HAP-1 (cell line): ENCODE results near the gene PDE4B.

Source experiments
- DNase-seq, 2 experiments: peaks; one replicate each; pipeline ENCODE4 v3.0.0-alpha.2; 2016 to 2020; ENCODE audit warnings: low spot score in 2 of 2
- H3K27me3 ChIP-seq: fragments of 250-450 bp; sonication (Bioruptor Pico); 2 replicates; pipeline ENCODE4 v1.5.1; 2020; ENCODE audit warnings: low read depth, mild to moderate bottlenecking, moderate library complexity
- H3K36me3 ChIP-seq: fragments of 250-450 bp; sonication (Bioruptor Pico); replicated peaks from 2 replicates; pipeline ENCODE4 v1.5.1; 2020; ENCODE audit warnings: mild to moderate bottlenecking
- H3K4me1 ChIP-seq: fragments of 250-450 bp; sonication (Bioruptor Pico); 2 replicates; pipeline ENCODE4 v1.5.1; 2020; ENCODE audit warnings: mild to moderate bottlenecking
- H3K4me3 ChIP-seq: fragments of 250-450 bp; sonication (Bioruptor Pico); 2 replicates; pipeline ENCODE4 v1.5.1; 2020; ENCODE audit warnings: mild to moderate bottlenecking, moderate library complexity
- H3K9me3 ChIP-seq: fragments of 250-450 bp; sonication (Bioruptor Pico); 2 replicates; pipeline ENCODE4 v1.5.1; 2020; ENCODE audit warnings: mild to moderate bottlenecking, moderate library complexity
- in situ Hi-C: fragments of 300-500 bp; cut with MboI; formaldehyde crosslinking; loops from 3 replicates; pipeline ENCODE4 v1.14.3; 2020; ENCODE audit warnings: low sequenced_read_pairs, inconsistent platforms, mixed read lengths

The PDE4B gene

DNA sequence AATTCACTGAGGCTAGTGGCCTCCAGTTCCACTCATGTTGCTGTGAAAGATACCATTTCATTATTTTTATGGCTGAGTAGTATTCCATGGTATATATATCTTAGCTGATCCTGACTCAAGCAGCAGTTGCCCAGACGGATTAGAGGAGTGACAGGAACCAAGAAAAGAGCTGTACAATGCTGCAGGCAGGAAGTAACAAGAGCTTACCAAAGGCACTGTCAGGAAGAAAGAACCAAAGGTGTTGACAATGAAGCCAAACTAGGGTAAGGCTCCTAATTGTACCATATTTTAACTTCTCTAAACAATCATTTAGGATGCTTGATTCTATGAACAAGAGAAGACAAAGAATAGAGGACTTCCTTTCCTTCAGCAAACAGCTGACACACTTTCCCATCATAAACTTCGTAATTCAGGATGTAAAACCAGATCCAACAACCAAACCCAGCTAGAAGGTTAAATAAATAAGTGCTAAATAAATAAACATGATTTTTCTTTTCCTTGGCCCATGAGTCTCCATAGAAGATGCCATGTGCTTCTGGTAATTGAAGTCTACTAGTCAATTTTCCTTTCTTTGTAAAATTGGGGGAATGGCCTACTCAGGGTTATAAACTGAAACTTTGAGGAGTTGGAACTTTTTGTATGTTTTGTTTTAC lies 493.0 kb downstream of the PDE4B start:
- no peak for DNase-seq
- Histone ChIP-seq H3K4me1 (peaks cover 8% of the 10 kb centered on the region; the same call in 1 of the 2 replicates), H3K36me3 (no peaks in the 10 kb centered on the region), H3K27me3 (no peaks in the 10 kb centered on the region), H3K9me3 (no peaks in the 10 kb centered on the region), H3K4me3 (no peak overlapping the region)
- in situ Hi-C loops = no loop called here

GRCh38 chr1:66286307-66286706 lies 493.6 kb downstream of the PDE4B start:
- no peaks in the 10 kb centered on the region for H3K36me3 ChIP-seq
- no peak overlapping the region for H3K4me3 ChIP-seq
- H3K27me3 ChIP-seq = no peaks in the 10 kb centered on the region
- peaks cover 8% of the 10 kb centered on the region; the same call in 1 of the 2 replicates for H3K4me1 ChIP-seq
- H3K9me3 ChIP-seq = no peaks in the 10 kb centered on the region
- in situ Hi-C loops = no loop called here
- no peak for DNase-seq

- in situ Hi-C loops = no loop called here
- H3K27me3 ChIP-seq = no peaks in the 10 kb centered on the region
- DNase-seq = no peak
- no peaks in the 10 kb centered on the region; the same call in 1 of the 2 replicates for H3K4me1 ChIP-seq
- H3K9me3 ChIP-seq = no peaks in the 10 kb centered on the region
- no peaks in the 10 kb centered on the region for H3K36me3 ChIP-seq
- H3K4me3 ChIP-seq = no peak overlapping the region
These were observed 495.4 kb downstream of the PDE4B start for GRCh38 chr1:66288048-66288447.

DNA sequence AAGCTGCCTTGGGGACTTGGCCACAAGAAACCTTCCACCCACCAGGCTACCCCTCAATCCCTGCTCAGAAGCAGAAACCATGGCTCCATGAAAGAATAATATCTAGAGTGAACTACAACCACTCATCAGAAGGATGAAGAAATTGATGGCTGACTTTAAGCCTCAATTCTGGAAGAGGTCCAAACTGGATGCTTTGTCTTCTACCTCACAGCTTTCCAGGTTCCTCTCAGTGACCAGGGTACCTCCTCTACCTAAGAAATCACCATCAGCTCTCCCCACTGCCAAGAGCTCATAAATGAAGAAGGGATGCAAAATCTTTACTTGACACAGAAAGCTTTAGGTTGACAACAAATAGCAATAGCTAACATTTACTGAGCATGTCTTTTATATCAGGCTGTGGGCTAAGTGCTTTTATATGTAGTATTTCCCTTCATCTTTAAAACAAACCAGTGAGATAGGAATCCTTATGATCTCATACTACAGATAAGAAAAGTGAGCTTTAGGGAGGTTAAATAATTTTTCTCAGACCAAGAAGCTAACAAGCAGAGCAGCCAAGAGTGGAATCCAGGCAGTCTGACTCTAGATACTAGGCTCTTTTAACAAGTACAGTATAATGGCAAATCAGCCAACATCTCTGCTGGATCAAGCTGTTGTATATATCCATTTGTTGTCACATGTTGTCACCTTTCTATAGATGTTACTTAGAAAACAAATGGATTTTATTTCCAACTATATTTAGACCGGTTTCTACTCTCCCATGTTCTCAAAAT lies 498.3 kb downstream of the PDE4B start:
- no peaks in the 10 kb centered on the region; the same call in 1 of the 2 replicates for H3K4me1 ChIP-seq
- no peaks in the 10 kb centered on the region for H3K36me3 ChIP-seq
- DNase-seq = no peak
- no peaks in the 10 kb centered on the region for H3K27me3 ChIP-seq
- no peaks in the 10 kb centered on the region for H3K9me3 ChIP-seq
- H3K4me3 ChIP-seq = no peak overlapping the region
- in situ Hi-C loops = no loop called here

GRCh38 chr1:66291531-66291864 lies 498.8 kb downstream of the PDE4B start:
- no peak for DNase-seq
- Histone ChIP-seq H3K9me3 (no peaks in the 10 kb centered on the region), H3K4me1 (no peaks in the 10 kb centered on the region; the same call in 1 of the 2 replicates), H3K36me3 (no peaks in the 10 kb centered on the region), H3K4me3 (no peak overlapping the region), H3K27me3 (no peaks in the 10 kb centered on the region)
- in situ Hi-C loops = no loop called here

- no peaks in the 10 kb centered on the region for H3K9me3 ChIP-seq
- DNase-seq = no peak
- no peaks in the 10 kb centered on the region for H3K4me1 ChIP-seq
- H3K4me3 ChIP-seq = no peak overlapping the region
- H3K27me3 ChIP-seq = no peaks in the 10 kb centered on the region
- H3K36me3 ChIP-seq = no peaks in the 10 kb centered on the region
- in situ Hi-C loops = no loop called here
These were observed 499.6 kb downstream of the PDE4B start for GRCh38 chr1:66292305-66292704.

DNA sequence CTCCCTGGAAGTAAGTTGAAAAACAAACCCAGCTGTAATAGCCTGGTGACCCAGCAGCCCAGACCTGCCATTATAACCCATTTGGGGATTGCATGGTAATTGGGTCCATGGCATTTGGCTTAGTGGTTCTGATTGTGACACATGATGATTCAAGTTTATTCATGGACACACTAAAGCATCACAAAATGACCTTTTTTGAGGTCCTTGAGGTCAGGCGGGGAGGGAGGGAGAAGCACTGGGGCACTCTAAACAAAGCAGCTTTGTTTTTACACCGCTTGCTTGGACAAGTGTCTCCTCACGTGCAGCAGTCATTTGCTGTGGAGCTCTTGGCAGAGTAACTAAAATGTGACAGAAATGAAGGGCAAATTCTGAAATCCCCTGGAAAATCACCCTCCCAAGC lies 500.2 kb downstream of the PDE4B start:
- Histone ChIP-seq H3K27me3 (no peaks in the 10 kb centered on the region), H3K9me3 (no peaks in the 10 kb centered on the region), H3K4me1 (no peaks in the 10 kb centered on the region), H3K36me3 (no peaks in the 10 kb centered on the region), H3K4me3 (no peak overlapping the region)
- in situ Hi-C loops = no loop called here
- DNase-seq = no peak

GRCh38 chr1:66294707-66295370 lies 502.1 kb downstream of the PDE4B start:
- in situ Hi-C loops = no loop called here
- H3K36me3 ChIP-seq = no peaks in the 10 kb centered on the region
- H3K9me3 ChIP-seq = no peaks in the 10 kb centered on the region
- H3K4me3 ChIP-seq = no peak overlapping the region
- DNase-seq = no peak
- H3K4me1 ChIP-seq = no peaks in the 10 kb centered on the region
- H3K27me3 ChIP-seq = no peaks in the 10 kb centered on the region

- Histone ChIP-seq H3K4me3 (no peak overlapping the region), H3K9me3 (no peaks in the 10 kb centered on the region), H3K36me3 (no peaks in the 10 kb centered on the region), H3K4me1 (no peaks in the 10 kb centered on the region), H3K27me3 (no peaks in the 10 kb centered on the region)
- no peak for DNase-seq
- in situ Hi-C loops = no loop called here
These were observed 503.1 kb downstream of the PDE4B start for GRCh38 chr1:66295803-66296202.

DNA sequence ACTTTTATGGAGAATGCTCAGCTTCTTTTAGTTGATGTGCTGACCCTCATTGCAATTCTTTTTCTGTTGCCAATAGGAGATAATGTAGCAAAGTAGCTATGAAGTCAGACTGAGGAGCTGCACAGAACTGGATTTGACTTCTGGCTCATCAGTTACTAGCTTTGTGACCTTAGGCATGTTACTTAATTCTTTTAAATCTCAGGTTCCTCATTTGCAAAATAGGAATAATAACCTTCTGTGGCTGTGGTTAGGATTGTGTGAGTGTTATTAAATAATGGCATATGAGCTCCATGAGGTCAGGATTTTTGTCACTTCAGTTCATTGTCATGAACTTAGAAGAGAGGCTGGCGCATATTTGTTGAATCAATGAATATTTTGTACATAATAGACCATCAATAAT lies 503.7 kb downstream of the PDE4B start:
- DNase-seq = no peak
- in situ Hi-C loops = no loop called here

GRCh38 chr1:66296951-66297350 lies 504.3 kb downstream of the PDE4B start:
- DNase-seq = no peak
- in situ Hi-C loops = no loop called here

More for the DNA sequence above, 503.7 kb downstream of the PDE4B start:
- no peaks in the 10 kb centered on the region for H3K4me1 ChIP-seq
- no peaks in the 10 kb centered on the region for H3K27me3 ChIP-seq
- H3K9me3 ChIP-seq = no peaks in the 10 kb centered on the region
- H3K36me3 ChIP-seq = no peaks in the 10 kb centered on the region
- H3K4me3 ChIP-seq = no peak overlapping the region

GRCh38 chr1:66298464-66298863 lies 505.8 kb downstream of the PDE4B start:
- no peaks in the 10 kb centered on the region for H3K27me3 ChIP-seq
- no peak for DNase-seq
- no peak overlapping the region for H3K4me3 ChIP-seq
- in situ Hi-C loops = no loop called here
- H3K36me3 ChIP-seq = no peaks in the 10 kb centered on the region
- H3K9me3 ChIP-seq = no peaks in the 10 kb centered on the region
- H3K4me1 ChIP-seq = no peaks in the 10 kb centered on the region

More at GRCh38 chr1:66296951-66297350, 504.3 kb downstream of the PDE4B start:
- no peaks in the 10 kb centered on the region for H3K4me1 ChIP-seq
- H3K27me3 ChIP-seq = no peaks in the 10 kb centered on the region
- H3K36me3 ChIP-seq = no peaks in the 10 kb centered on the region
- H3K4me3 ChIP-seq = no peak overlapping the region
- H3K9me3 ChIP-seq = no peaks in the 10 kb centered on the region

DNA sequence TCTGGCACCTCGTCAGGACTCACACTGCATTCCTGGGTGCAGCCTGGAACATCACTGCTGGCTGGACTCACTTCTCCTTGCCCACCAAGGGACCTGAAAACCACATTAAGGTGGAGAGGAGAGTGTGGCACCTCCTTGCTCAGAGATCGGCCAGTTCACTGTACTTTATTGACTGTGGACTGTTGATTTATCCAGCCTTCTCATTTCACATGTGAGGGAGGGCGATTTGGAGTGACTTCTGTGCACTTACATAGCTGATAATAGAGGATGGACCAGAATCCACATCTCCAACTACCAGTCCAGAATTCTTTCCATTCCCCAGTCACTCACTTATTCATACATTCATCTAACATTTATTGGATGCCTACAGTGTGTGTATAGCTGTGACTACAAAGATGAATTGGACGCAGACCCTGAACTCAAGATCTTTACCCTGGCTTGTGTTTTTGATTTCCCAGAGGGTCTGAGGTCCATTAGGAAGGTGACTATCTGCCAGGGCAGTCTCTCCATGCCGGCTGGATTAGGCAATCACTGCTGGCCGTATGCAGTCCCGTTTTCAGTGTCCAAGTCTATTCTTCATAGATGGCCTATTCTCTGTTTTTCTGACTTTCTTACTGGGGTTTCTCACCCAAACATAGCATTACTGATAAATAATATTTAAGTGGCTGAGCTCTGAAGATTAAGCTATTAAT lies 507.7 kb downstream of the PDE4B start:
- H3K27me3 ChIP-seq = no peaks in the 10 kb centered on the region
- in situ Hi-C loops = no loop called here
- no peaks in the 10 kb centered on the region for H3K4me1 ChIP-seq
- H3K36me3 ChIP-seq = no peaks in the 10 kb centered on the region
- DNase-seq = no peak
- no peak overlapping the region for H3K4me3 ChIP-seq
- H3K9me3 ChIP-seq = no peaks in the 10 kb centered on the region
